HepG2 (cell line): ENCODE results near the gene INO80B. TPM values are rescaled to one million over a fixed set of nuclear protein-coding genes. Genes with fewer than 3 reads are reported as not detected.
A peak's percentile ranks its signal among the peaks of the same experiment; 100 is the strongest.

Source experiments
- GATAD1 ChIP-seq: IDR thresholded peaks from 2 replicates; pipeline ENCODE4 v1.6.1; 2016; ENCODE audit warnings: missing genetic modification reagents, missing compliant biosample characterization
- IRF2 ChIP-seq: IDR thresholded peaks from 2 replicates; pipeline ENCODE4 v1.6.1; 2018; ENCODE audit warnings: missing genetic modification reagents, missing compliant biosample characterization
- KLF12 ChIP-seq: sonication (generic); formaldehyde crosslinking; IDR thresholded peaks from 2 replicates; pipeline ENCODE4 v1.4.0; 2020; ENCODE audit warnings: missing genetic modification reagents, borderline replicate concordance
- LCORL ChIP-seq, 2 experiments: fragments of 450-650 bp in 1 of 2; sonication (generic) in 1 of 2; formaldehyde crosslinking in 1 of 2; IDR thresholded peaks; 2 replicates each; pipeline versions ENCODE4 v1.5.0 to v1.6.1; 2017 to 2020; ENCODE audit warnings: antibody characterized with exemption in 1 of 2, missing genetic modification reagents in 1 of 2
- MAFF ChIP-seq: IDR thresholded peaks from 2 replicates; pipeline ENCODE4 v1.6.1; 2011; ENCODE audit warnings: low read depth, low read length, improper control_type of control experiment
- MBD4 ChIP-seq: IDR thresholded peaks from 2 replicates; pipeline ENCODE4 v1.6.1; 2012; ENCODE audit warnings: low read length, inconsistent platforms, borderline replicate concordance
- MED8 ChIP-seq: sonication (generic); formaldehyde crosslinking; IDR thresholded peaks from 2 replicates; pipeline ENCODE4 v1.8.1; 2023; ENCODE audit warnings: mild to moderate bottlenecking, missing genetic modification reagents; ENCODE audit not compliant: insufficient replicate concordance
- NAIF1 ChIP-seq: sonication (generic); formaldehyde crosslinking; IDR thresholded peaks from 2 replicates; pipeline ENCODE4 v1.5.0; 2020; ENCODE audit warnings: mild to moderate bottlenecking, missing genetic modification reagents, borderline replicate concordance
- SRSF4 ChIP-seq: fragments of 200-400 bp; formaldehyde crosslinking; IDR thresholded peaks from one replicate; pipeline ENCODE4 v1.6.1; 2018; ENCODE audit warnings: mild to moderate bottlenecking, low read depth, low read length, moderate library complexity; ENCODE audit not compliant: poor library complexity, severe bottlenecking
- ZKSCAN5 ChIP-seq: sonication (generic); formaldehyde crosslinking; IDR thresholded peaks from 2 replicates; pipeline ENCODE4 v1.5.1; 2020; ENCODE audit warnings: mild to moderate bottlenecking, missing genetic modification reagents
- ZNF143 ChIP-seq: sonication (generic); formaldehyde crosslinking; IDR thresholded peaks from 2 replicates; pipeline ENCODE4 v1.4.0; 2020; ENCODE audit warnings: missing genetic modification reagents
- ZNF263 ChIP-seq: sonication (generic); formaldehyde crosslinking; IDR thresholded peaks from 2 replicates; pipeline ENCODE4 v1.4.0; 2020; ENCODE audit warnings: missing genetic modification reagents
- ZNF496 ChIP-seq: sonication (generic); formaldehyde crosslinking; IDR thresholded peaks from 2 replicates; pipeline ENCODE4 v1.8.1; 2023; ENCODE audit warnings: mild to moderate bottlenecking, moderate library complexity, missing genetic modification reagents; ENCODE audit not compliant: insufficient replicate concordance
- ZNF691 ChIP-seq: sonication (generic); formaldehyde crosslinking; IDR thresholded peaks from 2 replicates; pipeline ENCODE4 v1.4.0; 2020; ENCODE audit warnings: missing genetic modification reagents, low read depth, mild to moderate bottlenecking, borderline replicate concordance
- polyA plus RNA-seq, 8 experiments: library from polyadenylated mRNA; depleted of rRNA in 3 of 8; stranded (reverse) in 7 of 8; unstranded in 1 of 8; fragments of >200 nt; fragmentation: Illumina TruSeq in 4 of 8; extraction: Trizol in 4 of 8; gene quantifications; 2 replicates each; pipeline versions ENCODE4 v1.2.1 to v1.2.3, GENCODE V29; 2011 to 2016; ENCODE audit warnings: low read depth in 4 of 8, missing spikeins in 1 of 8, mixed read lengths in 1 of 8; ENCODE audit not compliant: insufficient read depth in 1 of 8
- total RNA-seq, 5 experiments: library from RNA; depleted of rRNA; stranded (reverse); fragments of >200 nt; fragmentation: Illumina TruSeq; extraction: Trizol; gene quantifications; 2 replicates each; pipeline ENCODE4 v1.2.3, GENCODE V29; 2016; ENCODE audit warnings: low read depth in 1 of 5
- TF ChIP-seq, protein P1 (sequence below): sonication (generic); formaldehyde crosslinking; IDR thresholded peaks from 2 replicates; pipeline ENCODE4 v1.8.0; 2022; ENCODE audit warnings: missing genetic modification reagents, mild to moderate bottlenecking, inconsistent platforms, borderline replicate concordance
- TF ChIP-seq, protein P2 (sequence below): sonication (generic); formaldehyde crosslinking; IDR thresholded peaks from 2 replicates; pipeline ENCODE4 v1.4.0; 2020; ENCODE audit warnings: mild to moderate bottlenecking, missing genetic modification reagents, borderline replicate concordance
- TF ChIP-seq, protein P3 (sequence below): sonication (generic); formaldehyde crosslinking; IDR thresholded peaks from 2 replicates; pipeline ENCODE4 v1.5.0; 2020; ENCODE audit warnings: missing genetic modification reagents, mild to moderate bottlenecking, borderline replicate concordance
- TF ChIP-seq, protein P4 (sequence below): sonication (generic); formaldehyde crosslinking; IDR thresholded peaks from 2 replicates; pipeline ENCODE4 v1.5.0; 2020; ENCODE audit warnings: missing genetic modification reagents

The INO80B gene
- total and polyA plus RNA-seq, 2 of the 13 experiments (the other 11 are each of a cell fraction or from before 2014, with no cell fraction given): 6.2 to 14.5 TPM

DNA sequence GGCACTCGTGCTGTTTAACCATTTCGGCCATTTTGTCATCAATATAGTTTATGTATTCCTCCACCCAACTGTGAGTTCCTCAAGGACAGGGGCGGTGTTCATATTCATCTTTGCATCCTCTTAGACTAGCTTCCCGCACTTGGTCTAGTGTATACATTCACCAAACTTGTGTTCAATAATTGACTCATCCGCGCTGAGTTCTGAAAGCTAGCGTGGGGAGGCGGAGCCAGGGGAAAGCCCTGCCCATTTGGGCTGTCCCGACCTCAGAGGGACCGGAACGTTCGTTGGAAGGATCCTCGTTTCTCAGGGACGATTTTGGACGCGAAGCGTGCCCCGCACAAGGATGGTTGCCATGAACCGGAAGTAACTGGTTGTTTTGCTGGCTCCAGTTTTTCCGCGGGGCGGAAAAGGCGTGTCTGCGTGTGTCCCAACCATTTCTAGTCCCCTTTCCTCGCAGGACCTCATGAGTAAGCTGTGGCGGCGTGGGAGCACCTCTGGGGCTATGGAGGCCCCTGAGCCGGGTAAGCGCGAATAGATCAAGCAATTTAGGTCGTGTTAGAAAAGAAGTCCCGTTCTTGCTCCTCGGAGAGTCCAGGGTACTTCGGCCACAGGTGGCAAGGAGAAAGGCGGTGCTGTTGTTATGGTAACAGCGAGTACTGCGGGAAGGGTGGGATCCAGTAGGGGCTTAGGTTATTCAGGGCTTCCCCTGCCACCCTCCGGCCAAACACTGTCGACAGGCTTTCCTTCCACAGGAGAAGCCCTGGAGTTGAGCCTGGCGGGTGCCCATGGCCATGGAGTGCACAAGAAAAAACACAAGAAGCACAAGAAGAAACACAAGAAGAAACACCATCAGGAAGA, at the start of gene INO80B (continued):
- TF ChIP-seq ZNF496 (CRISPR knock-in tag) (no peak), ZNF143 (CRISPR knock-in tag) (peak; percentile 84), GATAD1 (CRISPR knock-in tag) (peak; percentile 97), NAIF1 (peak; percentile 96), ZNF263 (CRISPR knock-in tag) (peak; percentile 91), MED8 (CRISPR knock-in tag) (peak; percentile 57), IRF2 (CRISPR knock-in tag) (peak; percentile 99), LCORL (IDR thresholded peaks at IDR 0.05) (peak; percentile 78; the same call in 1 of the 2 replicates), LCORL (CRISPR knock-in tag; IDR thresholded peaks at IDR 0.05) (peak; percentile 97), MBD4 (0 out of 2 replicates have a peak, but pooled peaks have one; percentile 17), MAFF (peak; percentile 81), SRSF4 (no peak), KLF12 (peak; percentile 100), ZNF691 (CRISPR knock-in tag) (peak; percentile 93), ZKSCAN5 (CRISPR knock-in tag) (no peak)
- TF ChIP-seq, protein P1, sequence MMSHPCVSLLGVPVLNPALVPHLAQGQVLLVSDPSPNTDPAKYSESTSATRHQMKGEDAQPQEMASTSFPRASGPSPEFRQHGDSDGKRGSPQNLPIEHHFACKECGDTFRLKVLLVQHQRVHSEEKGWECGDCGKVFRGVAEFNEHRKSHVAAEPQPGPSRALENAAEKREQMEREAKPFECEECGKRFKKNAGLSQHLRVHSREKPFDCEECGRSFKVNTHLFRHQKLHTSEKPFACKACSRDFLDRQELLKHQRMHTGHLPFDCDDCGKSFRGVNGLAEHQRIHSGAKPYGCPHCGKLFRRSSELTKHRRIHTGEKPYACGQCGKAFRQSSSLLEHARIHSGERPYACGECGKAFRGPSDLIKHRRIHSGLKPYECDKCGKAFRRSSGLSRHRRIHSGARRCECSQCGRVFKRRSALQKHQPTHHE: no peak; the same call in 1 of the 2 replicates
- TF ChIP-seq, protein P2, sequence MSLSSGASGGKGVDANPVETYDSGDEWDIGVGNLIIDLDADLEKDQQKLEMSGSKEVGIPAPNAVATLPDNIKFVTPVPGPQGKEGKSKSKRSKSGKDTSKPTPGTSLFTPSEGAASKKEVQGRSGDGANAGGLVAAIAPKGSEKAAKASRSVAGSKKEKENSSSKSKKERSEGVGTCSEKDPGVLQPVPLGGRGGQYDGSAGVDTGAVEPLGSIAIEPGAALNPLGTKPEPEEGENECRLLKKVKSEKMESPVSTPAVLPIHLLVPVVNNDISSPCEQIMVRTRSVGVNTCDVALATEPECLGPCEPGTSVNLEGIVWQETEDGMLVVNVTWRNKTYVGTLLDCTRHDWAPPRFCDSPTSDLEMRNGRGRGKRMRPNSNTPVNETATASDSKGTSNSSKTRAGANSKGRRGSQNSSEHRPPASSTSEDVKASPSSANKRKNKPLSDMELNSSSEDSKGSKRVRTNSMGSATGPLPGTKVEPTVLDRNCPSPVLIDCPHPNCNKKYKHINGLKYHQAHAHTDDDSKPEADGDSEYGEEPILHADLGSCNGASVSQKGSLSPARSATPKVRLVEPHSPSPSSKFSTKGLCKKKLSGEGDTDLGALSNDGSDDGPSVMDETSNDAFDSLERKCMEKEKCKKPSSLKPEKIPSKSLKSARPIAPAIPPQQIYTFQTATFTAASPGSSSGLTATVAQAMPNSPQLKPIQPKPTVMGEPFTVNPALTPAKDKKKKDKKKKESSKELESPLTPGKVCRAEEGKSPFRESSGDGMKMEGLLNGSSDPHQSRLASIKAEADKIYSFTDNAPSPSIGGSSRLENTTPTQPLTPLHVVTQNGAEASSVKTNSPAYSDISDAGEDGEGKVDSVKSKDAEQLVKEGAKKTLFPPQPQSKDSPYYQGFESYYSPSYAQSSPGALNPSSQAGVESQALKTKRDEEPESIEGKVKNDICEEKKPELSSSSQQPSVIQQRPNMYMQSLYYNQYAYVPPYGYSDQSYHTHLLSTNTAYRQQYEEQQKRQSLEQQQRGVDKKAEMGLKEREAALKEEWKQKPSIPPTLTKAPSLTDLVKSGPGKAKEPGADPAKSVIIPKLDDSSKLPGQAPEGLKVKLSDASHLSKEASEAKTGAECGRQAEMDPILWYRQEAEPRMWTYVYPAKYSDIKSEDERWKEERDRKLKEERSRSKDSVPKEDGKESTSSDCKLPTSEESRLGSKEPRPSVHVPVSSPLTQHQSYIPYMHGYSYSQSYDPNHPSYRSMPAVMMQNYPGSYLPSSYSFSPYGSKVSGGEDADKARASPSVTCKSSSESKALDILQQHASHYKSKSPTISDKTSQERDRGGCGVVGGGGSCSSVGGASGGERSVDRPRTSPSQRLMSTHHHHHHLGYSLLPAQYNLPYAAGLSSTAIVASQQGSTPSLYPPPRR (CRISPR knock-in tag): peak; percentile 80; the same call in 1 of the 2 replicates
- TF ChIP-seq, protein P3, sequence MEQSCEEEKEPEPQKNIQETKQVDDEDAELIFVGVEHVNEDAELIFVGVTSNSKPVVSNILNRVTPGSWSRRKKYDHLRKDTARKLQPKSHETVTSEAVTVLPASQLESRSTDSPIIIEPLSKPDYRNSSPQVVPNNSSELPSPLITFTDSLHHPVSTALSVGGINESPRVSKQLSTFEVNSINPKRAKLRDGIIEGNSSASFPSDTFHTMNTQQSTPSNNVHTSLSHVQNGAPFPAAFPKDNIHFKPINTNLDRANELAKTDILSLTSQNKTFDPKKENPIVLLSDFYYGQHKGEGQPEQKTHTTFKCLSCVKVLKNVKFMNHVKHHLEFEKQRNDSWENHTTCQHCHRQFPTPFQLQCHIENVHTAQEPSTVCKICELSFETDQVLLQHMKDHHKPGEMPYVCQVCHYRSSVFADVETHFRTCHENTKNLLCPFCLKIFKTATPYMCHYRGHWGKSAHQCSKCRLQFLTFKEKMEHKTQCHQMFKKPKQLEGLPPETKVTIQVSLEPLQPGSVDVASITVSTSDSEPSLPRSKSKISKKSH (CRISPR knock-in tag): peak; percentile 80
- TF ChIP-seq, protein P4, sequence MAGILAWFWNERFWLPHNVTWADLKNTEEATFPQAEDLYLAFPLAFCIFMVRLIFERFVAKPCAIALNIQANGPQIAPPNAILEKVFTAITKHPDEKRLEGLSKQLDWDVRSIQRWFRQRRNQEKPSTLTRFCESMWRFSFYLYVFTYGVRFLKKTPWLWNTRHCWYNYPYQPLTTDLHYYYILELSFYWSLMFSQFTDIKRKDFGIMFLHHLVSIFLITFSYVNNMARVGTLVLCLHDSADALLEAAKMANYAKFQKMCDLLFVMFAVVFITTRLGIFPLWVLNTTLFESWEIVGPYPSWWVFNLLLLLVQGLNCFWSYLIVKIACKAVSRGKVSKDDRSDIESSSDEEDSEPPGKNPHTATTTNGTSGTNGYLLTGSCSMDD: no peak
